Stimulated activated CD8-positive, alpha-beta memory T cell treated with anti-CD3 and anti-CD28 coated beads, Interleukin-7, amount 100 ng/mL, for 1 hour (primary cell): ENCODE measurements around the gene WDR1.

Source experiments
- DNase-seq, 2 donors: peaks; one replicate each; pipeline ENCODE4 v3.0.0-alpha.2; 2020; ENCODE audit warnings: low read depth in 2 of 2

WDR1 gene

GRCh38 chr4:10113362-10114047, 3.1 kb downstream of the WDR1 start:
- DNase-seq, result no peak

GRCh38 chr4:10112658-10113284, 3.8 kb downstream of the WDR1 start:
- DNase-seq, result no peak

GRCh38 chr4:10111067-10111801, 5.4 kb downstream of the WDR1 start:
- DNase-seq, result no peak

- no peak for DNase-seq
These were observed 6.5 kb downstream of the WDR1 start for GRCh38 chr4:10109995-10110670.

GRCh38 chr4:10108818-10109783, 7.5 kb downstream of the WDR1 start:
- no peak for DNase-seq

GRCh38 chr4:10108391-10108790, 8.2 kb downstream of the WDR1 start:
- DNase-seq, result no peak

- no peak for DNase-seq
These were observed 9.2 kb downstream of the WDR1 start for GRCh38 chr4:10107111-10108091.

GRCh38 chr4:10106421-10107039, 10.1 kb downstream of the WDR1 start:
- peak; percentile 45 to 54 for DNase-seq

- DNase-seq, result no peak
These were observed 10.7 kb downstream of the WDR1 start for GRCh38 chr4:10105920-10106319.

GRCh38 chr4:10105421-10105820, 11.2 kb downstream of the WDR1 start:
- no peak for DNase-seq

- no peak for DNase-seq
These were observed 11.7 kb downstream of the WDR1 start for GRCh38 chr4:10104991-10105276.

- no peak for DNase-seq
These were observed 12.2 kb downstream of the WDR1 start for GRCh38 chr4:10104211-10104990.

GRCh38 chr4:10102474-10103332, 13.9 kb downstream of the WDR1 start:
- DNase-seq, result no peak

GRCh38 chr4:10101671-10102473, 14.7 kb downstream of the WDR1 start:
- no peak for DNase-seq

- DNase-seq, result no peak
These were observed 15.8 kb downstream of the WDR1 start for GRCh38 chr4:10100734-10101216.

- no peak for DNase-seq
These were observed 16.9 kb downstream of the WDR1 start for GRCh38 chr4:10099499-10100325.
